GM23338 (cell line): ENCODE results near the gene NPHP4.

Source experiments
- CTCF ChIP-seq, 2 experiments: fragments of 200-600 bp in 1 of 2; sonication (generic) in 1 of 2; conservative IDR thresholded peaks; 2 replicates each; pipeline versions ENCODE4 v1.5.1 to v1.6.1; 2016 to 2017; ENCODE audit warnings: antibody characterized with exemption in 2 of 2, low read depth in 2 of 2, mild to moderate bottlenecking in 2 of 2, moderate library complexity in 1 of 2
- ETS1 ChIP-seq: IDR thresholded peaks from 2 replicates; pipeline ENCODE4 v1.6.1; 2016; ENCODE audit warnings: antibody characterized with exemption
- EZH2phosphoT487 ChIP-seq: fragments of 200-600 bp; sonication (generic); IDR thresholded peaks from one replicate; pipeline ENCODE4 v1.8.1; 2018; ENCODE audit warnings: antibody characterized with exemption; ENCODE audit not compliant: unreplicated experiment
- POLR2AphosphoS5 ChIP-seq: IDR thresholded peaks from 2 replicates; pipeline ENCODE4 v1.6.1; 2016; ENCODE audit warnings: antibody characterized with exemption, low read depth
- REST ChIP-seq: IDR thresholded peaks from one replicate; pipeline ENCODE4 v1.6.1; 2018; ENCODE audit warnings: antibody characterized with exemption; ENCODE audit not compliant: unreplicated experiment
- ZNF331 ChIP-seq: fragments of 250-450 bp; sonication (Bioruptor Pico); IDR thresholded peaks from 2 replicates; pipeline ENCODE4 v1.5.0; 2020; ENCODE audit warnings: low read depth, mild to moderate bottlenecking, moderate library complexity

DNA sequence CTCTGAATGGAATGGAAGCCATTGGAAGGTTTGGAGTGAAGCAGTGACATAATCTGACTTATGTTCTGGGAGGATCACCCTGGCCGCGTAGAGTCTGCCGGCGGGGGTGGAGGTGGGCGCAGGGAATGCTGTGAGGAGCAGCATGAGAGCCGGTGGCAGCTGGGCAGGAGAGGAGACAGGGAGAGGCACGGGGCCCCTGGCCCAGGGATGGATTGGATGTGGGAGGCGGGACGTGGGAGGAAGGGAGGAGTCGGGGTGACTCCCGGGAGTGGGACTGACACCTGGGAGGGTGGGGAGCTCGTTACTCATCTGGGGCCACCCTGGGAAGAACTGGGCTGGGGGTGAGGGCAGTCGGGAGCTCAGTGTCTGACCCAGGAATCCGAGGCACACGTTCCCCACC is 43.1 kb upstream of the NPHP4 start:
- TF ChIP-seq CTCF (conservative IDR thresholded peaks at IDR 0.05; ENCODE audit: low read depth in 2 of 2) (no peak), ETS1 (no peak), POLR2AphosphoS5 (no peak), REST (no peak), EZH2phosphoT487 (no peak), ZNF331 (CRISPR knock-in tag) (no peak)
